Thyroid gland (tissue), 4 donors: ENCODE measurements around the gene KMT5C.

Experiments
- CTCF ChIP-seq, 6 experiments: fragments of 200-600 bp in 3 of 6; fragments of 450-650 bp in 3 of 6; sonication (generic) in 3 of 6; IDR thresholded peaks; one replicate each; pipeline ENCODE4 v1.5.1; 2016 to 2019; ENCODE audit warnings: antibody characterized with exemption in 6 of 6, mild to moderate bottlenecking in 2 of 6, inconsistent platforms in 1 of 6, moderate library complexity in 1 of 6
- POLR2A ChIP-seq, 2 donors: fragments of 450-650 bp; IDR thresholded peaks; one replicate each; pipeline ENCODE4 v1.6.1; 2017; ENCODE audit warnings: antibody characterized with exemption in 2 of 2, mild to moderate bottlenecking in 2 of 2, moderate library complexity in 1 of 2

GRCh38 chr19:55362174-55362989 lies 22.7 kb downstream of the KMT5C start:
- TF ChIP-seq CTCF (IDR thresholded peaks at IDR 0.05) (no peak), POLR2A (IDR thresholded peaks at IDR 0.05) (no peak)
